Coronary artery (tissue), 2 donors: ENCODE measurements around the gene HECTD1.
A peak's percentile ranks its signal among the peaks of the same experiment; 100 is the strongest.
"Not testable (repeated sequence)": the region's sequence is repeated elsewhere in the genome, so short reads cannot be mapped to it uniquely, and the experiment has no call there.

Source experiments
- DNase-seq: peaks from one replicate; pipeline ENCODE4 v3.0.0-alpha.2; 2017; ENCODE audit warnings: low spot score
- H3K27ac ChIP-seq, 2 donors: fragments of 200-600 bp; sonication (generic); one replicate each; pipeline ENCODE4 v1.5.1; 2016 to 2019
- H3K4me3 ChIP-seq: fragments of 200-600 bp; sonication (generic); 2 replicates; pipeline ENCODE4 v1.5.1; 2016; ENCODE audit warnings: mild to moderate bottlenecking, moderate library complexity
- CTCF ChIP-seq: fragments of 200-600 bp; sonication (generic); IDR thresholded peaks from one replicate; pipeline ENCODE4 v1.5.1; 2019; ENCODE audit warnings: antibody characterized with exemption

The HECTD1 gene

GRCh38 chr14:31208546-31209424 is 1.2 kb upstream of the HECTD1 start:
- DNase-seq: no peak
- H3K4me3 ChIP-seq: peak overlapping the region; percentile 83
- TF ChIP-seq CTCF: no peak
- peak overlapping the region; percentile 91 to 92 for H3K27ac ChIP-seq

- H3K27ac ChIP-seq: peak overlapping the region; percentile 91 to 92
- TF ChIP-seq CTCF: no peak
- peak; percentile 92 for DNase-seq
- H3K4me3 ChIP-seq: peak overlapping the region; percentile 83
These were observed 272 bp downstream of the HECTD1 start for GRCh38 chr14:31207287-31207754.

- no peak for TF ChIP-seq CTCF
- Histone ChIP-seq H3K4me3 (peak overlapping the region; percentile 83), H3K27ac (peak overlapping the region; percentile 91 to 92)
- peak; percentile 82 for DNase-seq
These were observed 882 bp downstream of the HECTD1 start for GRCh38 chr14:31206536-31207286.

GRCh38 chr14:31205681-31206535 is 1.7 kb downstream of the HECTD1 start:
- no peak for DNase-seq
- peak overlapping the region; percentile 46 to 91 for H3K27ac ChIP-seq
- H3K4me3 ChIP-seq: peak overlapping the region; percentile 83
- TF ChIP-seq CTCF: no peak

- TF ChIP-seq CTCF: no peak
- H3K4me3 ChIP-seq: peak overlapping the region; percentile 83
- DNase-seq: no peak
- H3K27ac ChIP-seq: peak overlapping the region; percentile 4 to 29
These were observed 2.7 kb downstream of the HECTD1 start for GRCh38 chr14:31204593-31205534.

GRCh38 chr14:31203899-31204592 is 3.5 kb downstream of the HECTD1 start:
- not testable (repeated sequence) for H3K27ac ChIP-seq, DNase-seq, H3K4me3 ChIP-seq
